Ovary (tissue), 3 donors: ENCODE results near the gene MEI1.

Source experiments
- EP300 ChIP-seq: sonication (generic); formaldehyde crosslinking; IDR thresholded peaks from one replicate; pipeline ENCODE4 v1.6.1; 2017; ENCODE audit warnings: antibody characterized with exemption
- POLR2A ChIP-seq: fragments of 450-650 bp; IDR thresholded peaks from one replicate; pipeline ENCODE4 v1.6.1; 2017; ENCODE audit warnings: antibody characterized with exemption, mild to moderate bottlenecking, moderate library complexity
- TF ChIP-seq, protein P1 (sequence below), 3 donors: fragments of 450-650 bp in 2 of 3; fragments of 200-600 bp in 1 of 3; IDR thresholded peaks; one replicate each; pipeline versions ENCODE4 v1.5.1 to v1.8.0; 2016 to 2022; ENCODE audit warnings: antibody characterized with exemption in 3 of 3, mild to moderate bottlenecking in 1 of 3
- donor health status: DM: no; HTN: no; CAD: no.

DNA sequence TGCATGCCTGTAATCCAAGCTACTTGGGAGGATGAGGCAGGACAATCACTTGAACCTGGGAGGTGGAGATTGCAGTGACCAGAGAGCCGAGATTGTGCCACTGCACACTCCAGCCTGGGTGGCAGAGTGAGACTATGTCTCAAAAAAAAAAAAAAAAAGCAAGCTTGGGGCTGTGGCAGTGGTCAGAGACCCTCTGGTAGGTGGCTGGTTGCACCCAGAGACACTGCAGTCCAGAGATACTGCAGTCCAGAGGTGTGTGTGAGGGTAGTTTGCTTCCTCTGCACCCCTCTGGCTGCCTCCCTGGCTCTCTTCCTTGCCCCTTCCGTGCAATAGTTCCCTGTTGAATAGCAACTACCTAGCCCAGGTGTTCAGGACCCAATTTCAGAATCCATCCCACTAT, 99.4 kb downstream of the MEI1 start:
- no peak for TF ChIP-seq POLR2A
- no peak for TF ChIP-seq EP300
- TF ChIP-seq, protein P1, sequence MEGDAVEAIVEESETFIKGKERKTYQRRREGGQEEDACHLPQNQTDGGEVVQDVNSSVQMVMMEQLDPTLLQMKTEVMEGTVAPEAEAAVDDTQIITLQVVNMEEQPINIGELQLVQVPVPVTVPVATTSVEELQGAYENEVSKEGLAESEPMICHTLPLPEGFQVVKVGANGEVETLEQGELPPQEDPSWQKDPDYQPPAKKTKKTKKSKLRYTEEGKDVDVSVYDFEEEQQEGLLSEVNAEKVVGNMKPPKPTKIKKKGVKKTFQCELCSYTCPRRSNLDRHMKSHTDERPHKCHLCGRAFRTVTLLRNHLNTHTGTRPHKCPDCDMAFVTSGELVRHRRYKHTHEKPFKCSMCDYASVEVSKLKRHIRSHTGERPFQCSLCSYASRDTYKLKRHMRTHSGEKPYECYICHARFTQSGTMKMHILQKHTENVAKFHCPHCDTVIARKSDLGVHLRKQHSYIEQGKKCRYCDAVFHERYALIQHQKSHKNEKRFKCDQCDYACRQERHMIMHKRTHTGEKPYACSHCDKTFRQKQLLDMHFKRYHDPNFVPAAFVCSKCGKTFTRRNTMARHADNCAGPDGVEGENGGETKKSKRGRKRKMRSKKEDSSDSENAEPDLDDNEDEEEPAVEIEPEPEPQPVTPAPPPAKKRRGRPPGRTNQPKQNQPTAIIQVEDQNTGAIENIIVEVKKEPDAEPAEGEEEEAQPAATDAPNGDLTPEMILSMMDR (IDR thresholded peaks at IDR 0.05): no peak
